ENCODE measurements around the gene CEP85. TPM values are rescaled to one million over a fixed set of nuclear protein-coding genes. Genes with fewer than 3 reads are reported as not detected.

CEP85 gene
- total RNA-seq, 2 experiments from 2014 or later = 32.8 to 33.7 TPM

DNA sequence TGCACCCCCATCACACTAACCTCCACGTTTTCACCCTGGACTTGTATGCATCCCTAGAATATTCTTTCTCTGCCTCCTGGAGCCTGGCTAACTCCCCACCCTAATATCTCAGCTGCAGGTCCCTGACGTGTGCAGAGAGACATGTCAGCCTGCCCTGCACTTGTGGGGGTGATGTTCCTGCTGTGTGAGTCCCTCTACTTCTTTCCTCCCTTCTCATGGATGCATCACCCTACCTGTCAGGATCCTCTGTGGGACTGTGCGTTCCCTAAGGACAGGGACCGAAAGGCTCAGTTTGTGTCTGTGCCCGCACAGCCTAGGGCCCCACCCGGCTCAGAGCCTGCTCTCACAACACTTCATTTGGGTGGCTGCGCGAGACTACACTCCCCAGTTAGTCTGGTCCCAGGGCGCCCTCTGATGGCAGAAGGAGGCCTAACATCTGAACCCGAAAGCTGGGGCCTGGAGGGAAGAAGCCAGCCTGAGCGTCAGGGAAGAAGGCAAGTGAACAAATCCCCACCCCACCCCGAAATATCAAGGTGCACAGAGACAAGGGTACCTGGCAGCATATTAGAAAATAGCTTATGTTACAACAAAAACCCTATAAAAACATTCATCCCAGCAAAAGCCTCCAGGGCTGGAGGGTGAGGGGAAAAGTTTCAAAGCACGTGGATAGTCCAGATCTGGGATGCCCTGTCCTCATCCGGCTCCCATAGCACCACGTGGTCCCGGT, 87.5 kb downstream of the CEP85 start:
- ChIA-PET POLR2A (interaction anchor here (0.6 to 11.3 kb wide), 11 partner anchors 12 to 195 kb away, joined by 3 to 284 read pairs (median 3); partner anchors contain the start of genes SH3BGRL3 and ZNF593), CTCF (interaction anchor here (0.6 to 15.0 kb wide), 50 partner anchors 8 to 177 kb away, joined by 3 to 282 read pairs (median 5); partner anchors contain the start of genes C1orf232, CEP85, LIN28A and SH3BGRL3)
- Mint-ChIP-seq H3K27me3 (no peaks in the 10 kb centered on the region), H3K4me1 (ENCODE audit: low read depth) (peaks cover 49% of the 10 kb centered on the region), H3K9me3 (no peaks in the 10 kb centered on the region), H3K4me3 (peak overlapping the region; percentile 93), H3K36me3 (ENCODE audit: low read depth) (peaks cover 48% of the 10 kb centered on the region), H3K27ac (peak overlapping the region; percentile 94)
- TF ChIP-seq, protein P1, sequence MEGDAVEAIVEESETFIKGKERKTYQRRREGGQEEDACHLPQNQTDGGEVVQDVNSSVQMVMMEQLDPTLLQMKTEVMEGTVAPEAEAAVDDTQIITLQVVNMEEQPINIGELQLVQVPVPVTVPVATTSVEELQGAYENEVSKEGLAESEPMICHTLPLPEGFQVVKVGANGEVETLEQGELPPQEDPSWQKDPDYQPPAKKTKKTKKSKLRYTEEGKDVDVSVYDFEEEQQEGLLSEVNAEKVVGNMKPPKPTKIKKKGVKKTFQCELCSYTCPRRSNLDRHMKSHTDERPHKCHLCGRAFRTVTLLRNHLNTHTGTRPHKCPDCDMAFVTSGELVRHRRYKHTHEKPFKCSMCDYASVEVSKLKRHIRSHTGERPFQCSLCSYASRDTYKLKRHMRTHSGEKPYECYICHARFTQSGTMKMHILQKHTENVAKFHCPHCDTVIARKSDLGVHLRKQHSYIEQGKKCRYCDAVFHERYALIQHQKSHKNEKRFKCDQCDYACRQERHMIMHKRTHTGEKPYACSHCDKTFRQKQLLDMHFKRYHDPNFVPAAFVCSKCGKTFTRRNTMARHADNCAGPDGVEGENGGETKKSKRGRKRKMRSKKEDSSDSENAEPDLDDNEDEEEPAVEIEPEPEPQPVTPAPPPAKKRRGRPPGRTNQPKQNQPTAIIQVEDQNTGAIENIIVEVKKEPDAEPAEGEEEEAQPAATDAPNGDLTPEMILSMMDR (IDR thresholded peaks at IDR 0.05) = peak; percentile 94
- DNase-seq = peak; percentile 98
- intact Hi-C loops (cut with micrococcal nuclease) = loop anchor here (2.0 kb wide), 2 partner anchors 33 to 45 kb away; no protein-coding TSS in a partner anchor
- ATAC-seq = peak; percentile 62

DNA sequence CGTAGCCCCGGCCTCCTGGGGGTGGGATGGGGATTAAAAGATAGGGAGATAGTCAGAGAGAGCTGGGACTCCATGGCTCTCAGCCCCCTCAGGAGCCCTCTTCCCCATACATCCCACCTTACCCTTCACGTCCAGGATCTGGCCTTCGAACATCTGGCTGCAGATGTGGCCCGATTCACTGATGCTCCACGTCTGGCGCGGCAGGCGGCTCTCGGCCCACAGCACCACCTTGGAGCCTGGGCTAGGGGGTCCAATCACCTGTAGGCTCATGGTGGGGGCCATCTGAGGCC, 88.0 kb downstream of the CEP85 start:
- Mint-ChIP-seq H3K36me3 (ENCODE audit: low read depth) (peaks cover 48% of the 10 kb centered on the region), H3K27me3 (no peaks in the 10 kb centered on the region), H3K4me3 (no peak overlapping the region), H3K9me3 (no peaks in the 10 kb centered on the region), H3K4me1 (ENCODE audit: low read depth) (peaks cover 45% of the 10 kb centered on the region), H3K27ac (peak overlapping the region; percentile 66)
- ATAC-seq (no peak), DNase-seq (no peak)
- CTCF ChIA-PET = interaction anchor here (0.6 to 15.0 kb wide), 47 partner anchors 8 to 177 kb away, joined by 3 to 282 read pairs (median 5); partner anchors contain the start of genes C1orf232, CEP85, LIN28A and SH3BGRL3
- TF ChIP-seq, protein P1 (IDR thresholded peaks at IDR 0.05) = no peak
- POLR2A ChIA-PET = interaction anchor here (0.6 to 11.3 kb wide), 10 partner anchors 11 to 195 kb away, joined by 3 to 284 read pairs (median 3); partner anchors contain the start of genes SH3BGRL3 and ZNF593
- intact Hi-C loops (cut with micrococcal nuclease) = no loop called here

DNA sequence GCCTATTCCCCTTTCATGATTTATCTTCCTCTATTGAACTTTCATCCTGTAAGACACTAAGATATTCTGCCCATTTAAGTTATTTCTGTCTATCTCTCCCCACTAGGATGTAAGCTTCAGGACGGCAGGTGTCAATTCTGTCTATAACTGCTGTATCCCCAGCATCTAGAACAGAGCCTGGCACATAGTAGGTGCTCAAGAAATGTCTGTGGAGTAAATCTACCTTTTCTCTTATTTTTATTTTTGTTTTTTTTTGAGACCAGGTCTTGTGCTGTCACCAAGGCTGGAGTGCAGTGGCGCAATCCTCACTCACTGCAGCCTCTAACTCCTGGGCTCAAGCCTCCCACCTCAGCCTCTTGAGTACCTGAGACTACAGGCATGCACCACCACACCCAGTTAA, 89.4 kb downstream of the CEP85 start:
- DNase-seq (no peak), ATAC-seq (no peak)
- no peaks in the 10 kb centered on the region for H3K27me3 Mint-ChIP-seq
- peaks cover 45% of the 10 kb centered on the region for H3K36me3 Mint-ChIP-seq (ENCODE audit: low read depth)
- H3K27ac Mint-ChIP-seq = peak overlapping the region; percentile 60
- H3K9me3 Mint-ChIP-seq = no peaks in the 10 kb centered on the region
- intact Hi-C loops (cut with micrococcal nuclease) = no loop called here
- ChIA-PET POLR2A (interaction anchor here (0.7 to 11.3 kb wide), 2 partner anchors 39 to 40 kb away, joined by 3 to 284 read pairs; partner anchors contain the start of gene SH3BGRL3), CTCF (interaction anchor here (1.5 to 15.0 kb wide), 7 partner anchors 15 to 153 kb away, joined by 3 to 282 read pairs (median 37); partner anchors contain the start of genes SH3BGRL3, UBXN11, ZNF593 and ZNF593OS)
- peaks cover 37% of the 10 kb centered on the region for H3K4me1 Mint-ChIP-seq (ENCODE audit: low read depth)
- TF ChIP-seq, protein P1 (IDR thresholded peaks at IDR 0.05) = no peak
- no peak overlapping the region for H3K4me3 Mint-ChIP-seq

DNA sequence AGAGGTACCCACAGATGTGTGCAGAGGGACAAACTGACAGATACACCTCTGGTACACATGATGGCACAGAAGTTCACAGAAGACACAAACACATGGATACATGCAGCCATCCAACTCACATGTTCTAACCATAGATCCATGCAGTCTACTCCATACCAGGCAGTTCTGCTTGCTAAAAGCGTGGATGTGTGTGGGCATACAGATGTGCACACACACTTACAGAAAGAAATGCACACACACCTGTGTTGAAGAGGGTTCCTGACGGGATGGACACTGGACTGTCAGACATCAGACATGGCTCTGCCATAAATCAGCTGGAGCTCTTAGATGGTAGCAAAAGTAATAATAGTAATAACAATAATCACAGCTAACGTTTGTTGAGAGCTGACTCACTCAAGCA, 90.5 kb downstream of the CEP85 start:
- H3K4me1 Mint-ChIP-seq (ENCODE audit: low read depth) = peaks cover 35% of the 10 kb centered on the region
- H3K36me3 Mint-ChIP-seq (ENCODE audit: low read depth) = peaks cover 34% of the 10 kb centered on the region
- H3K27me3 Mint-ChIP-seq = no peaks in the 10 kb centered on the region
- CTCF ChIA-PET = interaction anchor here (1.0 to 15.0 kb wide), 5 partner anchors 36 to 93 kb away, joined by 3 to 282 read pairs (median 4); partner anchors contain the start of genes CEP85 and SH3BGRL3
- TF ChIP-seq, protein P1 (IDR thresholded peaks at IDR 0.05) = no peak
- ATAC-seq (no peak), DNase-seq (no peak)
- no peak overlapping the region for H3K4me3 Mint-ChIP-seq
- POLR2A ChIA-PET = no interaction called here
- intact Hi-C loops (cut with micrococcal nuclease) = no loop called here
- no peaks in the 10 kb centered on the region for H3K9me3 Mint-ChIP-seq
- peak overlapping the region; percentile 28 for H3K27ac Mint-ChIP-seq

DNA sequence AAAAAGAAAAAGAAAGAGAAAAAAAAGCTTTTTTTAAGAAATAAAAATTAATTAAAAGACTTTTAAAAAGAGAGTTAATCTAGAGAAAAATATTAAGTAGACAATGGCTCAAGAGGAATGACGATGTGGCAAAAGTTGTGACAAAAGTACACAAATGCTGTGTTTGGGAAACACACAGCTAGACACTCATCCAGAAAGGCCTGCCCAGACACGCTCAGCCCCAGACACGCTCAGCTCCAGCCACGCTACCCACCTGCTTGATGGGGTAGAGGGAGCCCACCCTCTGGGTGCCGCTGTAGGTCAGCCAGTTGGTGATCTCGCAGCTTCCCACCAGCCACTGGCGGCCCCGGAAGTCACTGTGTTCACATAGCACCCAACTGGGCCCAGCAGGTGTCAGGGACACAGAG, 94.0 kb downstream of the CEP85 start:
- H3K9me3 Mint-ChIP-seq = no peaks in the 10 kb centered on the region
- TF ChIP-seq, protein P1 (IDR thresholded peaks at IDR 0.05) = no peak
- DNase-seq = peak; percentile 23
- intact Hi-C loops (cut with micrococcal nuclease) = no loop called here
- no peak overlapping the region for H3K27ac Mint-ChIP-seq
- no peaks in the 10 kb centered on the region for H3K27me3 Mint-ChIP-seq
- CTCF ChIA-PET = interaction anchor here (1.0 to 15.0 kb wide), 5 partner anchors 34 to 89 kb away, joined by 3 to 282 read pairs (median 4); partner anchors contain the start of gene SH3BGRL3
- H3K36me3 Mint-ChIP-seq (ENCODE audit: low read depth) = peaks cover 8% of the 10 kb centered on the region
- POLR2A ChIA-PET = interaction anchor here (0.6 kb wide), 1 partner anchor 1325 kb away, joined by 4 read pairs; no protein-coding TSS in a partner anchor
- peaks cover 6% of the 10 kb centered on the region for H3K4me1 Mint-ChIP-seq (ENCODE audit: low read depth)
- H3K4me3 Mint-ChIP-seq = no peak overlapping the region
- ATAC-seq = no peak

All from activated CD8-positive, alpha-beta T cell treated with anti-CD3 and anti-CD28 coated beads for 36 hours (primary cell).